ENCODE data around the gene METTL1. TPM values are rescaled to one million over a fixed set of nuclear protein-coding genes. Genes with fewer than 3 reads are reported as not detected.

Gene METTL1
- total and polyA plus RNA-seq, 2 experiments from 2014 or later, result 8.6 to 31.1 TPM

- H3K9me3 ChIP-seq (ENCODE audit: low read depth), result no peaks in the 10 kb centered on the region
- H4K20me1 ChIP-seq (ENCODE audit: insufficient read depth, poor library complexity, severe bottlenecking), result no peaks in the 10 kb centered on the region
- H3K4me2 ChIP-seq, result no peak overlapping the region
- H3K27me3 ChIP-seq, result peaks cover 71% of the 10 kb centered on the region
- H3K4me1 ChIP-seq (ENCODE audit: insufficient read depth), result peaks cover 18% of the 10 kb centered on the region
- no peak overlapping the region for H3K4me3 ChIP-seq
- no peaks in the 10 kb centered on the region for H3K79me2 ChIP-seq
- no peak for TF ChIP-seq CTCF (IDR thresholded peaks at IDR 0.05; ENCODE audit: poor library complexity)
- TF ChIP-seq EZH2phosphoT487 (IDR thresholded peaks at IDR 0.05; ENCODE audit: low read depth, severe bottlenecking, unreplicated experiment), result no peak
- TF ChIP-seq EZH2 (IDR thresholded peaks at IDR 0.05; ENCODE audit: borderline replicate concordance), result no peak
- H3K9me2 ChIP-seq (replicated peaks; ENCODE audit: insufficient read depth), result no peaks in the 10 kb centered on the region
- H2AFZ ChIP-seq, result no peak overlapping the region
- H3K27ac ChIP-seq, result no peak overlapping the region
- no peak for DNase-seq (ENCODE audit: low spot score)
- no peaks in the 10 kb centered on the region for H3K36me3 ChIP-seq (replicated peaks; ENCODE audit: insufficient read depth, low read depth)
- WGBS (ENCODE audit: low lambda C conversion rate, missing lambda C conversion rate), result no CpG with 5 or more reads among the region's 1 CpG
These were observed 30.5 kb downstream of the METTL1 start for GRCh38 chr12:57741413-57741789.

GRCh38 chr12:57740656-57741412, 31.1 kb downstream of the METTL1 start:
- TF ChIP-seq CTCF (IDR thresholded peaks at IDR 0.05; ENCODE audit: poor library complexity) (no peak), EZH2phosphoT487 (IDR thresholded peaks at IDR 0.05; ENCODE audit: low read depth, severe bottlenecking, unreplicated experiment) (no peak), EZH2 (IDR thresholded peaks at IDR 0.05; ENCODE audit: borderline replicate concordance) (no peak)
- no peak overlapping the region for H3K4me3 ChIP-seq
- H3K9me2 ChIP-seq (replicated peaks; ENCODE audit: insufficient read depth), result no peaks in the 10 kb centered on the region
- H3K9me3 ChIP-seq (ENCODE audit: low read depth), result no peaks in the 10 kb centered on the region
- H2AFZ ChIP-seq, result no peak overlapping the region
- peaks cover 24% of the 10 kb centered on the region for H3K4me1 ChIP-seq (ENCODE audit: insufficient read depth)
- H3K27ac ChIP-seq, result no peak overlapping the region
- H3K4me2 ChIP-seq, result no peak overlapping the region
- DNase-seq (ENCODE audit: low spot score), result no peak
- no peaks in the 10 kb centered on the region for H3K36me3 ChIP-seq (replicated peaks; ENCODE audit: insufficient read depth, low read depth)
- 84% methylated on average over 5 of the region's 5 CpGs for WGBS (ENCODE audit: low lambda C conversion rate, missing lambda C conversion rate)
- H3K27me3 ChIP-seq, result peaks cover 77% of the 10 kb centered on the region
- no peaks in the 10 kb centered on the region for H4K20me1 ChIP-seq (ENCODE audit: insufficient read depth, poor library complexity, severe bottlenecking)
- H3K79me2 ChIP-seq, result no peaks in the 10 kb centered on the region

GRCh38 chr12:57739914-57740538, 31.9 kb downstream of the METTL1 start:
- Histone ChIP-seq H3K9me2 (replicated peaks; ENCODE audit: insufficient read depth) (no peaks in the 10 kb centered on the region), H3K27me3 (peaks cover 85% of the 10 kb centered on the region), H3K9me3 (ENCODE audit: low read depth) (no peaks in the 10 kb centered on the region), H3K4me3 (no peak overlapping the region), H3K79me2 (no peaks in the 10 kb centered on the region), H2AFZ (no peak overlapping the region), H4K20me1 (ENCODE audit: insufficient read depth, poor library complexity, severe bottlenecking) (no peaks in the 10 kb centered on the region), H3K4me1 (ENCODE audit: insufficient read depth) (peaks cover 23% of the 10 kb centered on the region), H3K4me2 (no peak overlapping the region), H3K36me3 (replicated peaks; ENCODE audit: insufficient read depth, low read depth) (no peaks in the 10 kb centered on the region), H3K27ac (no peak overlapping the region)
- 39% methylated on average over 10 of the region's 10 CpGs for WGBS (ENCODE audit: low lambda C conversion rate, missing lambda C conversion rate)
- TF ChIP-seq EZH2phosphoT487 (IDR thresholded peaks at IDR 0.05; ENCODE audit: low read depth, severe bottlenecking, unreplicated experiment) (no peak), EZH2 (IDR thresholded peaks at IDR 0.05; ENCODE audit: borderline replicate concordance) (no peak), CTCF (IDR thresholded peaks at IDR 0.05; ENCODE audit: poor library complexity) (no peak)
- DNase-seq (ENCODE audit: low spot score), result no peak

Measured in hepatocyte (in vitro differentiated cells).